NT2/D1 (cell line): Measurements from ENCODE around the gene CAD.

Experiments
- SUZ12 ChIP-seq: IDR thresholded peaks from 2 replicates; pipeline ENCODE4 v1.6.1; 2011; ENCODE audit not compliant: insufficient read length, insufficient read depth; ENCODE audit errors: extremely low read depth
- ZNF274 ChIP-seq: IDR thresholded peaks from 2 replicates; pipeline ENCODE4 v1.6.1; 2011; ENCODE audit warnings: mild to moderate bottlenecking, low read depth, low read length

- TF ChIP-seq SUZ12 (no peak), ZNF274 (no peak)
Observed at GRCh38 chr2:27191070-27191829, 25.9 kb upstream of the CAD start.
